A673 (cell line): Measurements from ENCODE around the gene AFG1L.

Source experiments
- EZH2 ChIP-seq: fragments of 200-600 bp; sonication (generic); IDR thresholded peaks from 2 replicates; pipeline ENCODE4 v1.6.1; 2017; ENCODE audit warnings: borderline replicate concordance, low read depth, mild to moderate bottlenecking, mixed read lengths, antibody characterized with exemption, low read length; ENCODE audit not compliant: poor library complexity, severe bottlenecking
- TF ChIP-seq, protein P1 (sequence below): fragments of 300-800, 200-600 bp; sonication (generic); conservative IDR thresholded peaks from 2 replicates; pipeline ENCODE4 v1.5.1; 2017; ENCODE audit warnings: low read depth, mild to moderate bottlenecking, antibody characterized with exemption, low read length, moderate library complexity, mixed read lengths

GRCh38 chr6:108293527-108294296 lies 1.1 kb upstream of the AFG1L start:
- TF ChIP-seq, protein P1, sequence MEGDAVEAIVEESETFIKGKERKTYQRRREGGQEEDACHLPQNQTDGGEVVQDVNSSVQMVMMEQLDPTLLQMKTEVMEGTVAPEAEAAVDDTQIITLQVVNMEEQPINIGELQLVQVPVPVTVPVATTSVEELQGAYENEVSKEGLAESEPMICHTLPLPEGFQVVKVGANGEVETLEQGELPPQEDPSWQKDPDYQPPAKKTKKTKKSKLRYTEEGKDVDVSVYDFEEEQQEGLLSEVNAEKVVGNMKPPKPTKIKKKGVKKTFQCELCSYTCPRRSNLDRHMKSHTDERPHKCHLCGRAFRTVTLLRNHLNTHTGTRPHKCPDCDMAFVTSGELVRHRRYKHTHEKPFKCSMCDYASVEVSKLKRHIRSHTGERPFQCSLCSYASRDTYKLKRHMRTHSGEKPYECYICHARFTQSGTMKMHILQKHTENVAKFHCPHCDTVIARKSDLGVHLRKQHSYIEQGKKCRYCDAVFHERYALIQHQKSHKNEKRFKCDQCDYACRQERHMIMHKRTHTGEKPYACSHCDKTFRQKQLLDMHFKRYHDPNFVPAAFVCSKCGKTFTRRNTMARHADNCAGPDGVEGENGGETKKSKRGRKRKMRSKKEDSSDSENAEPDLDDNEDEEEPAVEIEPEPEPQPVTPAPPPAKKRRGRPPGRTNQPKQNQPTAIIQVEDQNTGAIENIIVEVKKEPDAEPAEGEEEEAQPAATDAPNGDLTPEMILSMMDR: no peak
- no peak for TF ChIP-seq EZH2
